Medulla oblongata (tissue), 1 donor: ENCODE data around the gene GNAO1.

Experiments used
- DNase-seq: peaks from one replicate; pipeline ENCODE4 v3.0.0-alpha.2; 2015; ENCODE audit errors: extremely low spot score

Gene GNAO1

GRCh38 chr16:56349086-56349415 lies 157.8 kb downstream of the GNAO1 start:
- no peak for DNase-seq

GRCh38 chr16:56349711-56350161 lies 158.4 kb downstream of the GNAO1 start:
- DNase-seq, result no peak

- DNase-seq, result no peak
Measured at GRCh38 chr16:56350491-56351405, 159.5 kb downstream of the GNAO1 start.

- no peak for DNase-seq
Measured at GRCh38 chr16:56351481-56351880, 160.2 kb downstream of the GNAO1 start.

GRCh38 chr16:56352351-56353053 lies 161.2 kb downstream of the GNAO1 start:
- no peak for DNase-seq

- no peak for DNase-seq
Measured at GRCh38 chr16:56353054-56353921, 162.0 kb downstream of the GNAO1 start.

- DNase-seq, result no peak
Measured at GRCh38 chr16:56354016-56354415, 162.7 kb downstream of the GNAO1 start.

GRCh38 chr16:56354746-56355145 lies 163.5 kb downstream of the GNAO1 start:
- no peak for DNase-seq

- DNase-seq, result no peak
Measured at GRCh38 chr16:56355221-56355620, 163.9 kb downstream of the GNAO1 start.

GRCh38 chr16:56355786-56356275 lies 164.5 kb downstream of the GNAO1 start:
- no peak for DNase-seq

GRCh38 chr16:56356276-56357240 lies 165.3 kb downstream of the GNAO1 start:
- DNase-seq, result peak; percentile 84

- DNase-seq, result no peak
Measured at GRCh38 chr16:56357241-56357764, 166.0 kb downstream of the GNAO1 start.

GRCh38 chr16:56357765-56358322 lies 166.6 kb downstream of the GNAO1 start:
- no peak for DNase-seq

GRCh38 chr16:56360117-56361008 lies 169.1 kb downstream of the GNAO1 start:
- no peak for DNase-seq

- DNase-seq, result no peak
Measured at GRCh38 chr16:56362057-56362655, 170.9 kb downstream of the GNAO1 start.

- DNase-seq, result no peak
Measured at GRCh38 chr16:56362706-56363105, 171.4 kb downstream of the GNAO1 start.

- DNase-seq, result no peak
Measured at GRCh38 chr16:56363181-56363716, 172.0 kb downstream of the GNAO1 start.
